GM23248 (cell line): ENCODE data around the gene ESYT2. TPM values are rescaled to one million over a fixed set of nuclear protein-coding genes. Genes with fewer than 3 reads are reported as not detected.
A peak's percentile ranks its signal among the peaks of the same experiment; 100 is the strongest.

Source experiments
- DNase-seq: peaks from one replicate; pipeline ENCODE4 v3.0.0-alpha.2; 2015
- H2AFZ ChIP-seq: fragments of 200-600 bp; sonication (generic); 2 replicates; pipeline ENCODE4 v1.6.1; 2016; ENCODE audit warnings: antibody characterized with exemption
- H3F3A ChIP-seq: fragments of 200-600 bp; sonication (generic); 2 replicates; pipeline ENCODE4 v1.6.1; 2016; ENCODE audit warnings: mild to moderate bottlenecking, antibody characterized with exemption, mixed run types; ENCODE audit not compliant: insufficient read depth
- H3K27ac ChIP-seq: fragments of 200-600 bp; sonication (generic); 2 replicates; pipeline ENCODE4 v1.5.1; 2016; ENCODE audit warnings: mild to moderate bottlenecking
- H3K27me3 ChIP-seq: fragments of 200-600 bp; sonication (generic); replicated peaks from 2 replicates; pipeline ENCODE4 v1.6.1; 2016; ENCODE audit warnings: mild to moderate bottlenecking; ENCODE audit not compliant: insufficient read depth
- H3K36me3 ChIP-seq: fragments of 200-600 bp; sonication (generic); 2 replicates; pipeline ENCODE4 v1.6.1; 2016; ENCODE audit warnings: low read depth, mild to moderate bottlenecking
- H3K4me1 ChIP-seq: fragments of 200-600 bp; sonication (generic); 2 replicates; pipeline ENCODE4 v1.6.1; 2016; ENCODE audit warnings: mild to moderate bottlenecking; ENCODE audit not compliant: insufficient read depth
- H3K4me2 ChIP-seq: fragments of 200-600 bp; sonication (generic); one replicate; pipeline ENCODE4 v1.6.1; 2016; ENCODE audit warnings: mild to moderate bottlenecking; ENCODE audit not compliant: unreplicated experiment
- H3K4me3 ChIP-seq: fragments of 200-600 bp; sonication (generic); 2 replicates; pipeline ENCODE4 v1.5.1; 2016; ENCODE audit warnings: mild to moderate bottlenecking
- H3K79me2 ChIP-seq: fragments of 200-600 bp; sonication (generic); 2 replicates; pipeline ENCODE4 v1.6.1; 2016; ENCODE audit warnings: mild to moderate bottlenecking; ENCODE audit not compliant: insufficient read depth
- H3K9ac ChIP-seq: fragments of 200-600 bp; sonication (generic); 2 replicates; pipeline ENCODE4 v1.6.1; 2016; ENCODE audit warnings: mild to moderate bottlenecking
- H3K9me2 ChIP-seq: fragments of 200-600 bp; sonication (generic); 2 replicates; pipeline ENCODE4 v1.6.1; 2016; ENCODE audit warnings: mixed run types, mild to moderate bottlenecking, moderate library complexity; ENCODE audit not compliant: insufficient read depth
- H3K9me3 ChIP-seq: fragments of 200-600 bp; sonication (generic); one replicate; pipeline ENCODE4 v1.6.1; 2017; ENCODE audit warnings: low read depth
- H4K20me1 ChIP-seq: fragments of 200-600 bp; sonication (generic); 2 replicates; pipeline ENCODE4 v1.6.0; 2016; ENCODE audit not compliant: insufficient read depth
- EZH2 ChIP-seq: fragments of 200-600 bp; sonication (generic); IDR thresholded peaks from 2 replicates; pipeline ENCODE4 v1.6.1; 2018; ENCODE audit warnings: antibody characterized with exemption, mild to moderate bottlenecking; ENCODE audit not compliant: insufficient read depth, poor library complexity, severe bottlenecking
- EZH2phosphoT487 ChIP-seq: fragments of 200-600 bp; sonication (generic); IDR thresholded peaks from 2 replicates; pipeline ENCODE4 v1.6.1; 2018; ENCODE audit warnings: antibody characterized with exemption, moderate library complexity, mild to moderate bottlenecking, low read depth; ENCODE audit not compliant: insufficient read depth
- WGBS, 2 experiments: methylation state at CpG; one replicate each; pipeline ENCODE4 v1.1.6; 2015 to 2017; ENCODE audit warnings: low lambda C conversion rate in 2 of 2, low coverage in 1 of 2; ENCODE audit errors: missing lambda C conversion rate in 2 of 2; 5-methylcytosine and 5-hydroxymethylcytosine counted together
- in situ Hi-C: fragments of 300-500 bp; cut with MboI; formaldehyde crosslinking; loops from 2 replicates; pipeline ENCODE4 v1.15.0; 2020
- polyA plus RNA-seq: library from polyadenylated mRNA; unstranded; fragments of >200 nt; fragmentation: Nextera tagmentation; extraction: Ambion mirVana; gene quantifications from 2 replicates; pipeline ENCODE4 v1.2.1, GENCODE V29; 2016
- total RNA-seq: library from RNA; depleted of rRNA; stranded (reverse); fragments of >200 nt; shearing (Covaris generic); gene quantifications from 2 replicates; pipeline ENCODE4 v1.2.3, GENCODE V29; 2014

Gene ESYT2
- total and polyA plus RNA-seq, 2 experiments from 2014 or later: 49.9 to 129 TPM

DNA sequence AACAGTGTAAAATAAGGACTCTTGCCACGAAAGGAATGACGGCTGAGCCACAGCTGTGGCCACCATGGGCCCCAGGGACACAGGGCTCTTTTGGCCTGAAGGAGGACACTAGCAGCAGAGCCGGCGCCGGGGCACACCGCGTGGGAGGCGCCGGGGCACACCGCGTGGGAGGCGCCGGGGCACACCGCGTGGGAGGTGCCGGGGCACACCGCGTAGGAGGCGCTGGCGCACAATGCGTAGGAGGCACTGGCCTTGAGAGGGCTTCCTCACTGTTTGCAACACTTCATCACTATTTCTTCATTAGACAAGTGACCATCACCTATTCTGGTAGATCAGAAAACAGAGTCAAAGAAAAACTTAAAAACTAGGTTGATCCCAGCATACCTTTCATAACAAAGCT, 23.4 kb downstream of the ESYT2 start:
- WGBS, 2 experiments: 79 to 81% methylated on average over 21 of the region's 21 CpGs
- TF ChIP-seq EZH2phosphoT487 (no peak), EZH2 (no peak)
- Histone ChIP-seq H3K79me2 (peaks cover 94% of the 10 kb centered on the region), H3K4me3 (no peak overlapping the region), H3K9ac (no peak overlapping the region), H3K9me3 (no peaks in the 10 kb centered on the region), H2AFZ (no peak overlapping the region), H3K27ac (no peak overlapping the region), H3K9me2 (no peaks in the 10 kb centered on the region), H3F3A (peaks cover 29% of the 10 kb centered on the region), H3K4me1 (peaks cover 18% of the 10 kb centered on the region), H4K20me1 (0 out of 2 replicates have a peak, but pooled peaks cover 4% of the 10 kb centered on the region), H3K4me2 (no peak overlapping the region), H3K36me3 (peaks cover 11% of the 10 kb centered on the region; the same call in 1 of the 2 replicates), H3K27me3 (no peaks in the 10 kb centered on the region)
- no peak for DNase-seq
- in situ Hi-C loops: no loop called here

DNA sequence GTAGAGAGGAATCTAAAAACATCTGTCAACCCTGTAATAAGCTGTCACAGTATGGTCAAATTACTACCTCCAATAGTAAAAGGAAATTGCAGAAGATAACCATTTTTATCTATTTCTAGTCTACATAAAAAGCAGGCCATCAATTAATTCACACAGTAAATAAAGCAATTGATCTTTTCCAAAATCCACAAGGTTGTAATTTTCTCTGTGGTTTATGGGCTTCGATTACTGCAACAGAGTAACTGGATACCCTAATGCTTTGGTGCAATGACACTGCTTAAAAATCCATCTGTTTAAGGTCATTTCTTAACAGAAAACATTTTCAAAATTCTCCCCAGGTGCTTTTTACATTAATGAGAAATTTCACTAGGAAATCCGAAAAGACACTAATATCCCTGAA, 23.9 kb downstream of the ESYT2 start:
- DNase-seq: no peak
- H4K20me1 ChIP-seq: 0 out of 2 replicates have a peak, but pooled peaks cover 2% of the 10 kb centered on the region
- H2AFZ ChIP-seq: no peak overlapping the region
- in situ Hi-C loops: no loop called here
- peaks cover 30% of the 10 kb centered on the region for H3F3A ChIP-seq
- H3K4me3 ChIP-seq: no peak overlapping the region
- H3K4me2 ChIP-seq: no peak overlapping the region
- no peaks in the 10 kb centered on the region for H3K27me3 ChIP-seq
- WGBS, 2 experiments: 77 to 83% methylated on average over 2 of the region's 2 CpGs
- no peaks in the 10 kb centered on the region for H3K9me3 ChIP-seq
- H3K9ac ChIP-seq: no peak overlapping the region
- TF ChIP-seq EZH2 (no peak), EZH2phosphoT487 (no peak)
- H3K36me3 ChIP-seq: peaks cover 11% of the 10 kb centered on the region; the same call in 1 of the 2 replicates
- H3K4me1 ChIP-seq: peaks cover 18% of the 10 kb centered on the region
- no peak overlapping the region for H3K27ac ChIP-seq
- H3K79me2 ChIP-seq: peaks cover 94% of the 10 kb centered on the region
- H3K9me2 ChIP-seq: no peaks in the 10 kb centered on the region

DNA sequence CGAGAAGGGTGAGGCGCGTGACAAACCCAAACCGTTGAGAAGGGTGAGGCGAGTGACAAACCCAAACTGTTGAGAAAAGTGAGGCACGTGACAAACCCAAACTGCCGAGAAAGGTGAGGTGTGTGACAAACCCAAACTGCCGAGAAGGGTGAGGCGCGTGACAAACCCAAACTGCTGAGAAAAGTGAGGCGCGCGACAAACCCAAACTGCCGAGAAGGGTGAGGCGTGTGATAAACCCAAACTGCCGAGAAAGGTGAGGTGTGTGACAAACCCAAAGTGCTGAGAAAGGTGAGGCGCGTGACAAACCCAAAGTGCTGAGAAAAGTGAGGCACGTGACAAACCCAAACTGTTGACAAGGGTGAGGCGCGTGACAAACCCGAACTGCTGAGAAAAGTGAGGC, 25.0 kb downstream of the ESYT2 start:
- DNase-seq: no peak
- 95 to 98% methylated on average over 16 to 22 of the region's 22 CpGs for WGBS, 2 experiments
- Histone ChIP-seq H3K27ac (no peak overlapping the region), H3K9me3 (no peaks in the 10 kb centered on the region), H3K27me3 (no peaks in the 10 kb centered on the region), H3K9me2 (no peaks in the 10 kb centered on the region), H3K4me3 (no peak overlapping the region), H3K79me2 (peaks cover 94% of the 10 kb centered on the region), H3K9ac (no peak overlapping the region), H2AFZ (no peak overlapping the region), H3K4me1 (peaks cover 18% of the 10 kb centered on the region), H3F3A (peaks cover 28% of the 10 kb centered on the region), H3K4me2 (no peak overlapping the region), H4K20me1 (no peaks in the 10 kb centered on the region), H3K36me3 (peaks cover 11% of the 10 kb centered on the region; the same call in 1 of the 2 replicates)
- TF ChIP-seq EZH2 (no peak), EZH2phosphoT487 (no peak)
- in situ Hi-C loops: no loop called here

DNA sequence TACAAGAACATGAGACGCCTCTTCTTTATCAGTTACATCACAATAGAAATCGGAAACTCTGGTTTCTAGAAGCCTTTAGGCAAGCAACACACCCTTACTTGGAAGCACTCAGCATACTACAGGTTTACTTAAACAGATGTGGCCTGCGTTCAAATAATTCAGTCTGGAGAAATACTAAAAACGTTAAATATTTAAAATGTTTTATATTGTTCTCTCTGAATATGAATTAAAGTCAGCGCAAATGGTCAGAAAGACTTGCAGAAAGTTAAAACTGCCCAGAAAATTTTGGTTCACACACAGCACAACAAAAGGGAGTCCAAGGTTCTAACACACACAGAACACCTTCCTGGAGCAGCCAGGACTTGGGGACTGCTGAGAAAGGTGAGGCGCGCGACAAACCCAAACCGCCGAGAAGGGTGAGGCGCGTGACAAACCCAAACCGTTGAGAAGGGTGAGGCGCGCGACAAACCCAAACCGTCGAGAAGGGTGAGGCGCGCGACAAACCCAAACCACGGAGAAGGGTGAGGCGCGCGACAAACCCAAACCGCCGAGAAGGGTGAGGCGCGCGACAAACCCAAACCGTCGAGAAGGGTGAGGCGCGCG, 25.8 kb downstream of the ESYT2 start:
- Histone ChIP-seq H3K9me3 (no peaks in the 10 kb centered on the region), H2AFZ (no peak overlapping the region), H3K36me3 (peaks cover 11% of the 10 kb centered on the region; the same call in 1 of the 2 replicates), H4K20me1 (no peaks in the 10 kb centered on the region), H3K9me2 (no peaks in the 10 kb centered on the region), H3K9ac (0 out of 2 replicates have a peak overlapping the region, but pooled peaks have one; percentile 15), H3K79me2 (peaks cover 94% of the 10 kb centered on the region), H3K27me3 (no peaks in the 10 kb centered on the region), H3K4me1 (peaks cover 18% of the 10 kb centered on the region), H3K4me3 (no peak overlapping the region), H3K27ac (peak overlapping the region; percentile 62; the same call in 1 of the 2 replicates), H3K4me2 (peak overlapping the region; percentile 63), H3F3A (peaks cover 28% of the 10 kb centered on the region)
- DNase-seq: no peak
- TF ChIP-seq EZH2: no peak
- TF ChIP-seq EZH2phosphoT487: no peak
- in situ Hi-C loops: no loop called here
- WGBS, 2 experiments: 88 to 92% methylated on average over 13 to 27 of the region's 35 CpGs
